ENCODE results near the gene E2F2.

Gene E2F2

GRCh38 chr1:23530747-23531561 is at the start of gene E2F2:
E2F2 (minus strand) TSS chr1:23531233; CDS start chr1:23530793, 440 bp downstream.
- FAIRE-seq = peak; percentile 53
- peak; percentile 78 for DNase-seq (ENCODE audit: extremely low spot score, insufficient read length, low read depth)

GRCh38 chr1:23578997-23579363 is 47.9 kb upstream of the E2F2 start:
- FAIRE-seq = no peak
- DNase-seq (ENCODE audit: extremely low spot score, insufficient read length, low read depth) = no peak

- peak; percentile 83 for FAIRE-seq
Observed at GRCh38 chr1:23578311-23578996, 47.4 kb upstream of the E2F2 start.

GRCh38 chr1:23577056-23578004 is 46.3 kb upstream of the E2F2 start:
- peak; percentile 95 for FAIRE-seq
- no peak for DNase-seq (ENCODE audit: extremely low spot score, insufficient read length, low read depth)

More at GRCh38 chr1:23578311-23578996, 47.4 kb upstream of the E2F2 start:
- no peak for DNase-seq (ENCODE audit: extremely low spot score, insufficient read length, low read depth)

GRCh38 chr1:23576338-23577055 is 45.5 kb upstream of the E2F2 start:
- no peak for FAIRE-seq
- DNase-seq (ENCODE audit: extremely low spot score, insufficient read length, low read depth) = no peak

GRCh38 chr1:23575226-23575810 is 44.3 kb upstream of the E2F2 start:
- DNase-seq (ENCODE audit: extremely low spot score, insufficient read length, low read depth) = no peak
- FAIRE-seq = no peak

- FAIRE-seq (peak; percentile 82), DNase-seq (ENCODE audit: extremely low spot score, insufficient read length, low read depth) (no peak)
Observed at GRCh38 chr1:23574265-23574754, 43.3 kb upstream of the E2F2 start.

- FAIRE-seq (no peak), DNase-seq (ENCODE audit: extremely low spot score, insufficient read length, low read depth) (no peak)
Observed at GRCh38 chr1:23573574-23574182, 42.6 kb upstream of the E2F2 start.

GRCh38 chr1:23571465-23571864 is 40.4 kb upstream of the E2F2 start:
- DNase-seq (ENCODE audit: extremely low spot score, insufficient read length, low read depth) (no peak), FAIRE-seq (no peak)

GRCh38 chr1:23570001-23570691 is 39.1 kb upstream of the E2F2 start:
- FAIRE-seq (no peak), DNase-seq (ENCODE audit: extremely low spot score, insufficient read length, low read depth) (no peak)

GRCh38 chr1:23568608-23569383 is 37.8 kb upstream of the E2F2 start:
- DNase-seq (ENCODE audit: extremely low spot score, insufficient read length, low read depth) = no peak
- no peak for FAIRE-seq

- DNase-seq (ENCODE audit: extremely low spot score, insufficient read length, low read depth) (no peak), FAIRE-seq (no peak)
Observed at GRCh38 chr1:23567996-23568607, 37.1 kb upstream of the E2F2 start.

GRCh38 chr1:23567629-23567995 is 36.6 kb upstream of the E2F2 start:
- DNase-seq (ENCODE audit: extremely low spot score, insufficient read length, low read depth) (no peak), FAIRE-seq (no peak)

- DNase-seq (ENCODE audit: extremely low spot score, insufficient read length, low read depth) (no peak), FAIRE-seq (no peak)
Observed at GRCh38 chr1:23566304-23566703, 35.3 kb upstream of the E2F2 start.

- no peak for DNase-seq (ENCODE audit: extremely low spot score, insufficient read length, low read depth)
- no peak for FAIRE-seq
Observed at GRCh38 chr1:23565776-23566175, 34.7 kb upstream of the E2F2 start.

- DNase-seq (ENCODE audit: extremely low spot score, insufficient read length, low read depth) (no peak), FAIRE-seq (no peak)
Observed at GRCh38 chr1:23564529-23565122, 33.6 kb upstream of the E2F2 start.

Measured in GM18507 (cell line).